ENCODE results near the gene SPINK2.

- no peak for TF ChIP-seq EZH2 (IDR thresholded peaks at IDR 0.05; ENCODE audit: insufficient read depth, poor library complexity, severe bottlenecking)
- no peak for TF ChIP-seq EZH2phosphoT487 (IDR thresholded peaks at IDR 0.05; ENCODE audit: insufficient read depth, low read depth)
Measured at GRCh38 chr4:56843421-56843899, 22.0 kb upstream of the SPINK2 start.

All from GM23248 (cell line).